Choroid plexus epithelial cell (primary cell): ENCODE results near the gene GPSM1.
A peak's percentile ranks its signal among the peaks of the same experiment; 100 is the strongest.

Experiments
- DNase-seq: peaks from one replicate; pipeline ENCODE4 v3.0.0-alpha.2; 2010; ENCODE audit warnings: low read depth
- H3K4me3 ChIP-seq: 2 replicates; pipeline ENCODE4 v1.5.1; 2011; ENCODE audit warnings: low read depth, mild to moderate bottlenecking, control low read depth, low read length, moderate library complexity
- TF ChIP-seq, protein P1 (sequence below): conservative IDR thresholded peaks from 2 replicates; pipeline ENCODE4 v1.5.1; 2011; ENCODE audit warnings: low read depth, mild to moderate bottlenecking, control low read depth, inconsistent platforms, low read length, moderate library complexity

Gene GPSM1

DNA sequence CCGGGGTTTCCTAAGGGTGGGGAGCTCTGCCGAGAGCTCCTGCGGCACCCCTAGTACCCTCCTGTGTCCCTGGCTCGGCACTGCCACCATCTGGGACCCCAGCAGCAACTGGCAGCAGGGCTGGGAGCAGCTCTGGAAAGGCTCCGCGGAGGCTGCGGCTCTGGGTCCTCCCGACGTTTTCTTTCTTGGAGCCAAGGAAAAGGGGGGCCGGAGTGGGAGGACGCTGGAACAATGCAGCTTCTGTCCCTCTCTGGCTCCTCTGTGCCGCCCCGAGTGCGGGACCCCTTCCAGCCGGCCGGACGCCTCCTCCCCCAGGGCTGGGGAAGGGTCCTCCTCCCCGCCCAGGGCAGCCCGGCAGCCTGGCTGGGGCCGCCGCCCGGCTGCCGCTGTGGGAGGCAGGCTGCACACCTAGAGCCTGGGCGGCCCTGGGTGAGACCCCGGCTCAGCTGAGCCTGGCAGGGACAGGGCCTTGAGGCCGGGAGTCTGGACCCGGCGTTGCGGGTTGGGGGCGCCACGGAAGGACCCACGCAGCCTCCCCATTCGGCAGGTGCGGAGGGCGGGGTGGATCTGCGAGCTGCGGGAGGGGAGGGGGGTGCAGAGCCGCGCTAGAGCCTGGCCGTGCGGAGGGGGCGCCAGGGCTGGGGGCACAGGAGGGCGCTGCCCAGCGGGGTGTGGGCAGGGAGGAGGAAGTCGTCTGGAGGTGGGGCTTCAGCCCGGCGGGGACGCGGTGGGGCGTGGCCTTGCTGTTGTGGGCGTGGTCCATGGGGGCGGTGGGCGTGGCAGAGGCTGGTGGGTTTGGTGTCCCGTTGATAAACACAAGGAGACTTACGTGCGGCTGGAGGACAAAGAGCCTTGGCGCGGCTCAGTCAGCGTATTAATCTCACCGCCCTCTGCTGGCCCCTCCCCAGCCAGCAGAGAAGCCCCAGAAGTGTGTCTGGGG lies 15.1 kb downstream of the GPSM1 start:
- peak; percentile 79 for DNase-seq
- H3K4me3 ChIP-seq = peak overlapping the region; percentile 11
- TF ChIP-seq, protein P1, sequence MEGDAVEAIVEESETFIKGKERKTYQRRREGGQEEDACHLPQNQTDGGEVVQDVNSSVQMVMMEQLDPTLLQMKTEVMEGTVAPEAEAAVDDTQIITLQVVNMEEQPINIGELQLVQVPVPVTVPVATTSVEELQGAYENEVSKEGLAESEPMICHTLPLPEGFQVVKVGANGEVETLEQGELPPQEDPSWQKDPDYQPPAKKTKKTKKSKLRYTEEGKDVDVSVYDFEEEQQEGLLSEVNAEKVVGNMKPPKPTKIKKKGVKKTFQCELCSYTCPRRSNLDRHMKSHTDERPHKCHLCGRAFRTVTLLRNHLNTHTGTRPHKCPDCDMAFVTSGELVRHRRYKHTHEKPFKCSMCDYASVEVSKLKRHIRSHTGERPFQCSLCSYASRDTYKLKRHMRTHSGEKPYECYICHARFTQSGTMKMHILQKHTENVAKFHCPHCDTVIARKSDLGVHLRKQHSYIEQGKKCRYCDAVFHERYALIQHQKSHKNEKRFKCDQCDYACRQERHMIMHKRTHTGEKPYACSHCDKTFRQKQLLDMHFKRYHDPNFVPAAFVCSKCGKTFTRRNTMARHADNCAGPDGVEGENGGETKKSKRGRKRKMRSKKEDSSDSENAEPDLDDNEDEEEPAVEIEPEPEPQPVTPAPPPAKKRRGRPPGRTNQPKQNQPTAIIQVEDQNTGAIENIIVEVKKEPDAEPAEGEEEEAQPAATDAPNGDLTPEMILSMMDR = no peak

DNA sequence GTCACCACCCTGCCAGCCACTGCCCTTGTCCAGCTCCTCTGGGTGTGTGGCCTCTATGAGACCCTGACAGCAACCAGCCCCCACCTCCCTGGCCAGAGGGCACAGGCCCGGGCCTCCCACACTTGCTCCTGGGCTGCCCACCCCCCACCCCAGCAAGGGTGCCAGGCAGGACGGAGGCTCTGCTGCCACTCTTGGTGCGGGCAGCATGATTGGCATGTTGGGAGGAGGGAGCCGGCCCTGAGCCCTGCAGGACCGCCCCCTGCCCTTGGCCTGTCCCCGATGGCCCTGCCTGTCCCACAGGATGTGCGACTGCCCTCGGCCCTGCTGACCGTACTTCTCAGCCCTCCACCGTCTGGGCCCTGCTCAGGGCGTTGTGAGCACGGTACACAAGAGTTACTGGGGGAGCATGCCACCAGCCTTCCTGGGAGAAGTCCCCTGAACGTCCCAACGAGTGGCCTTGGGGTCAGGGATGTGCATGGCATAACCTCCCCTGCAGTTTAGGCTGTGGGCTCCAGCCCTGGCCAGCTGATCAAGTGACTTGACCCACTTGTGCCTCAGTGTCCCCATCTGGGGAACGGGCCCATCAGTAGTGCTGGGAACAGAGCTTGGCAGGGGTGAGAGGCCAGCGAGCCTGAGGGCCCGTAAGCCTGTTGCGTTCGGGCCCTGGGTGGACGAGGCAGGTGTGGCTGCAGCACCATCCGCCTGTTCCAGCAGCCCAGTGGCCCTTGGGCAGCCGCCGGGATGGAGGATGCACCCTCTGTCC lies 16.0 kb downstream of the GPSM1 start:
- DNase-seq = no peak
- TF ChIP-seq, protein P1 = no peak
- H3K4me3 ChIP-seq = no peak overlapping the region

DNA sequence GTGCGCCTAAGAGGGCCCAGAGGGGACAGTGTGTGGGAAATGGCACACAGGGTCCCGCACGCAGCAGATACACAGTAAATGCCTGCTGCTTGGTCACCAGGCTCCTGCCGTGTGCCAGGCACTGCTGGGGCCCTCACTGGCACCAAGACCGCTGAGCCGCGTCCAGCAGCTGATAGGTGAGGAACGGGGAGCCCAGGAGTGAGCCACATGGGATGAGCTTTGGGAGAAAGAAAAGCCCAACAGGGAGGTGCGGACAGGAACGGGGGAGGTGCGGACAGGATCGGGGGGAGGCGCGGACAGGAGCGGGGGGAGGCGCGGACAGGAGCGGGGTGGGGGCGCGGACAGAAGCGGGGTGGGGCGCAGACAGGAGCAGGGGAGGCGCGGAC lies 16.5 kb downstream of the GPSM1 start:
- no peak overlapping the region for H3K4me3 ChIP-seq
- no peak for DNase-seq
- TF ChIP-seq, protein P1 = no peak

DNA sequence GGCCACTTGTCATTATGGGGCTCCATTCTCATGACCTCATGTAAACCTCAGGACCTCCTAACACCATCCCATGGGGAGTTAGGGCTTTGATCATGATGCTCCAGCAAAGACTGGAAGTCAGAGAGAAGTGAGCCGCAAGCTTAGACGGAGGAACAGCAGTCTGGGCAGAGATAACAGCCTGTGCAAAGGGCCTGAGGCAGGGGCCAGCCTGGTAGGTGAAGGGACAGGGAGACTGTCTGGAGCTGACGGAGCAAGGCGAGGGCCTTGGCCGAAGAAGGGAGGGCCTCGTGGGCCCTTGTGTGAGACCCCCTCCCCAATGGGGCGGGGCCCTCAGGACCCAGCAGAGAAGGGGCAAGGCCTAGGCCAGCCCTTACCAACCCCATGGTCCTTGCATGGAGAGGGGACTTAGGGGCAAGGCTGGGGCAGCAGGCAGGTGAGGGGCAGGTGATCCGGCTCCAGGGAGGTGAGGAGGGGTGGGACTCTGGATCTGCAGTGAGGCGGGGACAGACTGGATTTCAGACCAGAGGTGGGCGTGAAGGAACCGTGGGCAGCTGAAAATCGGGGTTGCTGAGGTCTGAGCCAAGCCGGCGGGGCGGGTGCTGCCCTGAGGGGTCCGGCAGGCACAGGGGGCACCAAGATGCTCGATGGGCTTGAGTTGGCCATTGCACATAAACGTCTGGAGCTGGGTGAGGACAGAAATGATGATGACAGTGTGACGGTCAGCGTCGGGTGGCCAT lies 17.4 kb downstream of the GPSM1 start:
- no peak overlapping the region for H3K4me3 ChIP-seq
- TF ChIP-seq, protein P1 = no peak
- no peak for DNase-seq

DNA sequence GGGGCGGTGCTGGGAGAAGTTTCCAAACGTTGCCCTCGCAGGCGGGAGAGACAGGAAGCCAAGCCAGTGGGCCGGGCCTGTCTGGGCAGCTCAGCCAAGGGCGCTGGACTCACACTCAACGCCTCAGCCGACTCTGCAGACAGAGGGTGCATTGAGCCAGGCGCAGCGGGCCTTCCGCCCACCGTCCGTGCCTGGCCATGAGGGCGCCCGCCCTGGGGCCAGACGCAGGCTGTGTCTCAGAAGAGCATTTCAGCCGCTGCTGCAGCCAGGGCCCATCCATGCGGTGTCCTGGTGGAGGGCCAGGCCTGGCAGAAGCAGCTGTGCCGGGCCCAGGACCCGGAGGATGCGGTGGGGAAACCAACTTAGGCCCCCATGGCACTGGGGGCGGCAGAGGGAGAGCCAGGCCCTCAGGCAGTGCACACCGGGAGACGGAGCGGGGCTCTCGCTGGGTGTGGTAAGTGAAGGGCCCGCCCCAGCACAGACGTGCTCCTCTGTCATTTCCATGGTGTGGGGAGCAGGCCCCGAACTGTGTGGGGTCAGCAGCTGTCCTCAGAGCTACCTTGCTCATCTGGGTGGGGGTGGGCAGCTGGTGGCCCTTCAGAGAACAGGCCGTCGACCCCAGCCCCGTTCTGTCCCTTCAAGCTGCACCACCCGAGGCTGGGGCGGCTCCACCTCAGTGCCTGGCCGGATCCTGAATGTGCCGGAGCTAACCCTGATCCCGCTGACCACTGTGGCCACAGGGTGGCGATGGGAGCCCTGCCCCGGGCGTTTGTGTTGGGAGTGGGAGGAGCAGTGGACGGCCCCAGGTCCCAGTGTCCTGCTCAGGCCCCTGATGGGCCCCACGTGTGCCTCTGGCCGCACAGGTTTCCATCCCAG lies 18.2 kb downstream of the GPSM1 start:
- TF ChIP-seq, protein P1 = peak; percentile 60
- peak; percentile 60 for DNase-seq
- no peak overlapping the region for H3K4me3 ChIP-seq

DNA sequence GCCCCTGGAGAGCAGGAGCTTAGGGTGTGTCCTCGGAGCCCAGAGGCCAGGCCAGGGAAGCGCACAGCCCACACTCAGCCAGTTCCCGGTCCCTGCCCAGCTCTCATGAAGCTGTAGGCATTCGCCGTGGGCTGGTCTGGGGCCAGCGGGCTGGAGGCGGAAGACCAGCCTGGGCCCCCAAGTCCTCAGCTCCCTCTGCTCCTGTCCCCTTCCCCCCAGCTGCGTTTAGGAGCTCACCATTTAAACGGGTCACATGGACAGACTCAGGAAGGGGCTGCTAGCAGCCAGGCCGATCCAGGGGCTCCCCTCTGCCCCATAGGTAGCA lies 18.8 kb downstream of the GPSM1 start:
- DNase-seq = no peak
- H3K4me3 ChIP-seq = no peak overlapping the region
- TF ChIP-seq, protein P1 = no peak
